Esophagus squamous epithelium (tissue), 4 donors: Measurements from ENCODE around the gene ZNF862.

ENCODE experiments used
- POLR2A ChIP-seq, 4 donors: fragments of 450-650 bp; IDR thresholded peaks; one replicate each; pipeline ENCODE4 v1.6.1; 2017; ENCODE audit warnings: antibody characterized with exemption in 4 of 4, mild to moderate bottlenecking in 4 of 4, moderate library complexity in 3 of 4
- TF ChIP-seq, protein P1 (sequence below), 6 experiments: fragments of 450-650 bp in 4 of 6; fragments of 200-600 bp in 2 of 6; sonication (generic) in 2 of 6; IDR thresholded peaks; one replicate each; pipeline ENCODE4 v1.5.1; 2016 to 2019; ENCODE audit warnings: antibody characterized with exemption in 6 of 6, mild to moderate bottlenecking in 4 of 6, moderate library complexity in 4 of 6

DNA sequence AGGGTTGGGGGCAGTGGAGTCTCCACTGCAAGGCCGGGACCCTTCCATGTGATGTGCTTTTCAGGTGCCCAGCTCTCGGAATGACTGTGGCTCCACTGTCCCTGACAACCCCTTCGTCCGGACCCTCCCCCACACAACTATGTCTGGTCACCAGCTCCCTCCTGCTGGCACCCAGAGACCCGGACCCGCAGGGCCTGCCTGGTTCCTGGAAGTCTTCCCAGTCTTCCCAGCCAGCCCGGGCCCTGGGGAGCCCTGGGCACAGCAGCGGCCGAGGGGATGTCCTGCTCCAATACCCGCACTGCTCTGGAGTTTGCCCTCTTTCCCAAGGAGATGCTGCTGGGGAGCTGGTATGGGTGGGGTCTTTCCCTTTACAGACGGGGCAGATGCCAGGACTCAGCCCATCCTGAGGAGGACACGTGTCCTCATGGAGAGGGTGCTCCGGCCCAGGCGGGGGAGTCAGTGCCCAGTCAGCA, 41.1 kb downstream of the ZNF862 start:
- TF ChIP-seq POLR2A (IDR thresholded peaks at IDR 0.05), result no peak
- TF ChIP-seq, protein P1, sequence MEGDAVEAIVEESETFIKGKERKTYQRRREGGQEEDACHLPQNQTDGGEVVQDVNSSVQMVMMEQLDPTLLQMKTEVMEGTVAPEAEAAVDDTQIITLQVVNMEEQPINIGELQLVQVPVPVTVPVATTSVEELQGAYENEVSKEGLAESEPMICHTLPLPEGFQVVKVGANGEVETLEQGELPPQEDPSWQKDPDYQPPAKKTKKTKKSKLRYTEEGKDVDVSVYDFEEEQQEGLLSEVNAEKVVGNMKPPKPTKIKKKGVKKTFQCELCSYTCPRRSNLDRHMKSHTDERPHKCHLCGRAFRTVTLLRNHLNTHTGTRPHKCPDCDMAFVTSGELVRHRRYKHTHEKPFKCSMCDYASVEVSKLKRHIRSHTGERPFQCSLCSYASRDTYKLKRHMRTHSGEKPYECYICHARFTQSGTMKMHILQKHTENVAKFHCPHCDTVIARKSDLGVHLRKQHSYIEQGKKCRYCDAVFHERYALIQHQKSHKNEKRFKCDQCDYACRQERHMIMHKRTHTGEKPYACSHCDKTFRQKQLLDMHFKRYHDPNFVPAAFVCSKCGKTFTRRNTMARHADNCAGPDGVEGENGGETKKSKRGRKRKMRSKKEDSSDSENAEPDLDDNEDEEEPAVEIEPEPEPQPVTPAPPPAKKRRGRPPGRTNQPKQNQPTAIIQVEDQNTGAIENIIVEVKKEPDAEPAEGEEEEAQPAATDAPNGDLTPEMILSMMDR (IDR thresholded peaks at IDR 0.05), result no peak
